A549 (cell line): ENCODE results near the gene VPS50. TPM values are rescaled to one million over a fixed set of nuclear protein-coding genes. Genes with fewer than 3 reads are reported as not detected.

Source experiments
- ATAC-seq, 2 experiments: fragments of 200-7000 bp in 1 of 2; fragments of >200 bp in 1 of 2; cut with Nextera tagmentation in 1 of 2; cut with Tn5 transposase in 1 of 2; 3 replicates each; pipeline versions ENCODE4 v1.8.0 to v1.9.1; 2018 to 2020; ENCODE audit warnings: mild to moderate bottlenecking in 1 of 2, moderate library complexity in 1 of 2
- CTCF ChIA-PET: fragments of 300-600 bp; sonication (Branson Sonifier 250); formaldehyde crosslinking; extraction: SDS; loops from one replicate; lab custom pipeline; 2021; ENCODE audit warnings: antibody characterized with exemption, inconsistent platforms; lab: Yijun Ruan, JAX
- POLR2A ChIA-PET: fragments of 350-600 bp; formaldehyde crosslinking; extraction: SDS; loops from one replicate; lab custom pipeline; 2021; ENCODE audit warnings: antibody characterized with exemption, inconsistent platforms; lab: Yijun Ruan, JAX
- DNase-seq, 2 experiments: peaks; one replicate each; pipeline versions ENCODE4 v3.0.0 to v3.0.0-alpha.2; 2011 to 2016; ENCODE audit warnings: low read depth in 1 of 2, low spot score in 1 of 2
- FAIRE-seq: peaks from 2 replicates; lab custom pipeline; 2011; peaks lifted over from hg19 to GRCh38; lab: Jason Lieb, UNC
- H3K27ac ChIP-seq, 2 experiments: fragments of >200 bp; sonication (Bioruptor Twin); formaldehyde crosslinking; 3 replicates each; pipeline ENCODE4 v1.5.1; 2016 to 2017
- H3K4me1 ChIP-seq: fragments of >200 bp; sonication (Bioruptor Twin); formaldehyde crosslinking; 3 replicates; pipeline ENCODE4 v1.6.1; 2016
- H3K4me2 ChIP-seq: fragments of >200 bp; sonication (Bioruptor Twin); formaldehyde crosslinking; 3 replicates; pipeline ENCODE4 v1.6.1; 2016
- H3K4me3 ChIP-seq: fragments of >200 bp; sonication (Bioruptor Twin); formaldehyde crosslinking; 3 replicates; pipeline ENCODE4 v1.5.1; 2016
- H3K9me3 ChIP-seq: fragments of >200 bp; sonication (Bioruptor Twin); formaldehyde crosslinking; 3 replicates; pipeline ENCODE4 v1.6.1; 2016
- BHLHE40 ChIP-seq: IDR thresholded peaks from 2 replicates; pipeline ENCODE4 v1.6.1; 2012; ENCODE audit warnings: low read depth, low read length, inconsistent platforms
- CBX8 ChIP-seq: fragments of 200-600 bp; sonication (generic); IDR thresholded peaks from 2 replicates; pipeline ENCODE4 v1.6.1; 2016
- CTCF ChIP-seq: fragments of >200 bp; sonication (Bioruptor Twin); formaldehyde crosslinking; IDR thresholded peaks from 3 replicates; pipeline ENCODE4 v1.5.1; 2016
- ELK1 ChIP-seq: fragments of 150-350 bp; IDR thresholded peaks from 2 replicates; pipeline ENCODE4 v1.6.1; 2014; ENCODE audit warnings: low read depth, mild to moderate bottlenecking, low read length
- ESRRA ChIP-seq: fragments of 150-350 bp; IDR thresholded peaks from 2 replicates; pipeline ENCODE4 v1.6.1; 2014; ENCODE audit warnings: mild to moderate bottlenecking, low read length, borderline replicate concordance
- HDAC2 ChIP-seq: fragments of 200-600 bp; sonication (generic); IDR thresholded peaks from 2 replicates; pipeline ENCODE4 v1.6.1; 2016
- HEYL ChIP-seq: fragments of 250-450 bp; sonication (Bioruptor Pico); IDR thresholded peaks from 2 replicates; pipeline ENCODE4 v1.8.0; 2021; ENCODE audit warnings: mild to moderate bottlenecking, moderate library complexity
- HOXB13 ChIP-seq: fragments of 250-450 bp; sonication (Bioruptor Pico); IDR thresholded peaks from 2 replicates; pipeline ENCODE4 v1.5.0; 2020; ENCODE audit warnings: low read depth, mild to moderate bottlenecking, moderate library complexity
- HOXB5 ChIP-seq: fragments of 250-450 bp; sonication (Bioruptor Pico); IDR thresholded peaks from 2 replicates; pipeline ENCODE4 v1.5.0; 2020; ENCODE audit warnings: mild to moderate bottlenecking, moderate library complexity
- KDM1A ChIP-seq: fragments of 200-600 bp; sonication (generic); IDR thresholded peaks from 2 replicates; pipeline ENCODE4 v1.6.1; 2016; ENCODE audit warnings: low read depth, mild to moderate bottlenecking
- KDM5A ChIP-seq: fragments of 200-600 bp; sonication (generic); IDR thresholded peaks from 2 replicates; pipeline ENCODE4 v1.6.1; 2016; ENCODE audit warnings: antibody characterized with exemption, mild to moderate bottlenecking
- MAX ChIP-seq: IDR thresholded peaks from 2 replicates; pipeline ENCODE4 v1.6.1; 2012
- NFE2L2 ChIP-seq: fragments of 150-350 bp; conservative IDR thresholded peaks from 2 replicates; pipeline ENCODE4 v1.6.1; 2014; ENCODE audit warnings: low read length
- NPAS2 ChIP-seq: fragments of 250-450 bp; sonication (Bioruptor Pico); IDR thresholded peaks from 2 replicates; pipeline ENCODE4 v1.8.0; 2022; ENCODE audit warnings: mild to moderate bottlenecking, moderate library complexity, borderline replicate concordance
- RAD21 ChIP-seq, 2 experiments: fragments of >200 bp in 1 of 2; sonication (Bioruptor Twin) in 1 of 2; formaldehyde crosslinking in 1 of 2; IDR thresholded peaks in 1 of 2; conservative IDR thresholded peaks in 1 of 2; 2 replicates in 1 of 2; 3 replicates in 1 of 2; pipeline ENCODE4 v1.6.1; 2012 to 2018; ENCODE audit warnings: inconsistent platforms in 1 of 2
- RARB ChIP-seq: fragments of 250-450 bp; sonication (Bioruptor Pico); IDR thresholded peaks from 2 replicates; pipeline ENCODE4 v1.8.0; 2021; ENCODE audit warnings: mild to moderate bottlenecking, moderate library complexity
- RCOR1 ChIP-seq: fragments of 150-350 bp; IDR thresholded peaks from 2 replicates; pipeline ENCODE4 v1.6.1; 2014; ENCODE audit warnings: antibody characterized with exemption, low read length, low read depth
- TFCP2L1 ChIP-seq: fragments of 250-450 bp; sonication (Bioruptor Pico); IDR thresholded peaks from 2 replicates; pipeline ENCODE4 v1.5.0; 2021; ENCODE audit warnings: mild to moderate bottlenecking
- TP53 ChIP-seq: fragments of 250-450 bp; sonication (Bioruptor Pico); IDR thresholded peaks from 2 replicates; pipeline ENCODE4 v1.5.0; 2021; ENCODE audit warnings: mild to moderate bottlenecking, moderate library complexity
- ZC3H11A ChIP-seq: fragments of 450-650 bp; IDR thresholded peaks from 2 replicates; pipeline ENCODE4 v1.6.1; 2014; ENCODE audit warnings: antibody characterized with exemption, mild to moderate bottlenecking
- ZFP36 ChIP-seq: fragments of 450-650 bp; IDR thresholded peaks from 2 replicates; pipeline ENCODE4 v1.6.1; 2014; ENCODE audit warnings: borderline replicate concordance; ENCODE audit not compliant: partially characterized antibody
- whole genome bisulfite sequencing: methylation state at CpG from one replicate; pipeline ENCODE4 v1.1.6; 2017; ENCODE audit errors: missing lambda C conversion rate; 5-methylcytosine and 5-hydroxymethylcytosine counted together
- polyA plus RNA-seq, 4 experiments: library from polyadenylated mRNA; depleted of rRNA in 3 of 4; stranded (reverse); fragments of >200 nt; fragmentation: RNase III in 1 of 4; extraction: RNeasy Plus Mini Kit Qiagen cat#74134 plus additional on column Dnase treatment in 1 of 4; gene quantifications; 2 replicates in 3 of 4; 3 replicates in 1 of 4; pipeline ENCODE4 v1.2.3, GENCODE V29; 2011 to 2017

VPS50 gene
- polyA plus RNA-seq, 2 of the 4 experiments (the other 2 are of a cell fraction) = 8.9 to 19.0 TPM

- TF ChIP-seq ELK1 (no peak), TP53 (CRISPR knock-in tag) (no peak), KDM1A (no peak)
Observed at GRCh38 chr7:93262535-93262934, 30.4 kb downstream of the VPS50 start (continued).

GRCh38 chr7:93265220-93265619 is 33.1 kb downstream of the VPS50 start:
- no peaks in the 10 kb centered on the region for H3K9me3 ChIP-seq
- no peak overlapping the region for H3K4me3 ChIP-seq
- TF ChIP-seq TFCP2L1 (CRISPR knock-in tag) = no peak
- TF ChIP-seq CTCF = no peak
- no peak for TF ChIP-seq KDM5A
- TF ChIP-seq RARB (CRISPR knock-in tag) = no peak
- no peak for TF ChIP-seq TP53 (CRISPR knock-in tag)
- no peak for TF ChIP-seq HEYL (CRISPR knock-in tag)
- no peak for TF ChIP-seq HDAC2
- no peak for TF ChIP-seq BHLHE40
- no peak for TF ChIP-seq NPAS2
- TF ChIP-seq NFE2L2 = no peak
- no peak for TF ChIP-seq ELK1
- TF ChIP-seq ESRRA = no peak
- no peak for TF ChIP-seq RAD21 (conservative IDR thresholded peaks at IDR 0.05 in 1 of 2, IDR thresholded peaks at IDR 0.05 in 1 of 2)
- no peak for TF ChIP-seq RCOR1
- no peak for TF ChIP-seq HOXB5 (CRISPR knock-in tag)
- no peak for TF ChIP-seq ZFP36
- TF ChIP-seq MAX = no peak
- TF ChIP-seq ZC3H11A = no peak
- TF ChIP-seq CBX8 = no peak
- H3K4me2 ChIP-seq = no peak overlapping the region
- no peaks in the 10 kb centered on the region for H3K4me1 ChIP-seq
- no peak for DNase-seq
- WGBS = 74% methylated on average over 4 of the region's 4 CpGs
- no peak for FAIRE-seq
- POLR2A ChIA-PET = no interaction called here
- no peak overlapping the region for H3K27ac ChIP-seq
- ATAC-seq = no peak
- CTCF ChIA-PET = interaction anchor here (1.6 kb wide), 1 partner anchor 20 kb away, joined by 7 read pairs; no protein-coding TSS in a partner anchor

GRCh38 chr7:93279541-93279940 is 47.4 kb downstream of the VPS50 start:
- no peak for TF ChIP-seq MAX
- no peak for TF ChIP-seq HOXB13 (CRISPR knock-in tag)
- WGBS = 75% methylated on average over 1 of the region's 1 CpG
- H3K9me3 ChIP-seq = no peaks in the 10 kb centered on the region
- ATAC-seq (no peak), DNase-seq (no peak), FAIRE-seq (no peak)
- no peaks in the 10 kb centered on the region for H3K4me1 ChIP-seq
- H3K27ac ChIP-seq = no peak overlapping the region
- H3K4me2 ChIP-seq = no peak overlapping the region
- POLR2A ChIA-PET = no interaction called here
- H3K4me3 ChIP-seq = no peak overlapping the region
- CTCF ChIA-PET = no interaction called here
